Measurements from ENCODE around the gene CHRM5. TPM values are rescaled to one million over a fixed set of nuclear protein-coding genes. Genes with fewer than 3 reads are reported as not detected.

Gene CHRM5
- total RNA-seq, 1 donor from 2014 or later = not detected

DNA sequence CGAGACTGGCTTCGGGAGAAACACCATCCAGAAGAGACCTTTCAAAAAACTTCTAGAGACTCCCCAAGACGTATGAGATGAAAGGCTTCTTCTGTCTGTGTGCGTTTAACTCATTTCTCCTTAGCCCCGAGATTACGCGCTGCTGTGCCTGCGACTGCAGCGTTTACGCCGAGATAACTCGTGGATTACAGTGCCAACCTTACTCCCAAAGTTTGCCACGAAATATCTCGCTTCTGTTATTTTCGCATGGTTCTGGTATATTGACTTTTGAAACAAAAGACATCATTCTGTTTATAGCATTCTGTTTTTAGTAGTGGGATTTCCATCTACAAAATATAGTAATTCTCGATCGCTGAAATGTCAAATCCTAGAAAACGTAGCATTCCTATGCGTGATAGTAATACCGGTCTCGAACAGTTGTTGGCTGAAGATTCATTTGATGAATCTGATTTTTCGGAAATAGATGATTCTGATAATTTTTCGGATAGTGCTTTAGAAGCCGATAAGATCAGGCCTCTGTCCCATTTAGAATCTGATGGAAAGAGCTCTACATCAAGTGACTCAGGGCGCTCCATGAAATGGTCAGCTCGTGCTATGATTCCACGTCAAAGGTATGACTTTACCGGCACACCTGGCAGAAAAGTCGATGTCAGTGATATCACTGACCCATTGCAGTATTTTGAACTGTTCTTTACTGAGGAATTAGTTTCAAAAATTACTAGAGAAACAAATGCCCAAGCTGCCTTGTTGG lies 134.1 kb downstream of the CHRM5 start:
- DNase-seq = no peak

GRCh38 chr15:34106423-34106822 lies 138.1 kb downstream of the CHRM5 start:
- DNase-seq = no peak

GRCh38 chr15:34107315-34107714 lies 139.0 kb downstream of the CHRM5 start:
- DNase-seq = no peak

DNA sequence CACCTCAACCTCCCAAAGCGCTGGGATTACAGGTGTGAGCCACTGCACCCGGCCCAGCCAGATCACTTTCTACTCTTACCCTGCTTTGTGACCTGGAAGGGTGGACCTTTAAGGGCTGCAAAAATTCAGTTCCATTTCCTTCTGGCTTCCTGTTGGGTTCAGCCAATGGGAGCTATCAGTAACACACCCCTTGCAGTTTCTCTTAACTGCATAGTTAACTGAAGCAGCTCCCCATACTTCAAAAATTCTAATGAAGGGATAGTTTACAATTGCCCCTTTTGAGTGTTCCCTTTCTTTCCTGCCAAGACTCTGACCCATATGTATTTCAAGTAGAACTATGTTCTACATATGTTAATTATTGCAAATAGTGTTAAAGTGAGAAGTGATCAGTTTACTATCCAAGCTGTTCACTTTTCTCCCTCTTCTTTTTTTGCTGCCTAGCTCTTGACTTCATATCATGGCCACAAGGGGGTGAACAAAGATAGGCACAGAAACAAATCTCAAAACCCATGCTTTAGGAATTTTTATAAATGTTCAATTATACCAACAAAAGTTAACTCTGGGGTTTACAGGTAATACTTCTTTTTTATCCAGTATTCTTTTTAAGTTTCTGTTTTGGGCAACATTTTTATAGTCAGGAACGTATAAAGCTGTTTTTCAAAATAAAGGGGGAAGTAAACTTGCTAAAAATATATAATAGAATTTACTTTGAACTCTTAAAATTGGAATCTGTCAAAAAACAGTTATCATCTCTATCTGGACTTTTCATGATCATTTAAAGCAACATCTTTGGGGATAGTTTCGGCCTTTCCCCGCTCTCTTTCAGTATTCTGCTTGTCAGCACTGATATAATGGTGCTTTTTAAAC lies 141.7 kb downstream of the CHRM5 start:
- no peak for DNase-seq

GRCh38 chr15:34111488-34111887 lies 143.2 kb downstream of the CHRM5 start:
- DNase-seq = no peak

- no peak for DNase-seq
Observed at GRCh38 chr15:34114215-34114614, 145.9 kb downstream of the CHRM5 start.

DNA sequence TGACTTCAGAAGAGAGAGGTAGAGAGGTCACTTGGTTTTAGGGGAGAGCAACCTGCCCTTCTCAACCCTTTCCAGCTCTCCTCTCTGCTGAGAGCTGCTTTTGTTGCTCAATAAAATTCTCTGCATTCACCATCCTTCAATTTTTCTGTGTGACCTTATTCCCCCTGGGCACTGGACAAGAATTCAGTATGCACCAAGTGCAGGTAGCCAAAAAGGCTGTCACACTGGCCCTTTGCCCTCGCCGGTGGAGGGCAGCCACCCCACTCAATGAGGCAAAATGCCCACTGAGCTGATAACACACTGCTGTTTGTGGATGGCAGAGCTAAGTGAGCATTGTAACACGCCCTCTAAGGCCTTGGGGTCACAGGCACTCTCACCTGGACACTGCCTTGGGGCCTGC lies 146.4 kb downstream of the CHRM5 start:
- no peak for DNase-seq

DNA sequence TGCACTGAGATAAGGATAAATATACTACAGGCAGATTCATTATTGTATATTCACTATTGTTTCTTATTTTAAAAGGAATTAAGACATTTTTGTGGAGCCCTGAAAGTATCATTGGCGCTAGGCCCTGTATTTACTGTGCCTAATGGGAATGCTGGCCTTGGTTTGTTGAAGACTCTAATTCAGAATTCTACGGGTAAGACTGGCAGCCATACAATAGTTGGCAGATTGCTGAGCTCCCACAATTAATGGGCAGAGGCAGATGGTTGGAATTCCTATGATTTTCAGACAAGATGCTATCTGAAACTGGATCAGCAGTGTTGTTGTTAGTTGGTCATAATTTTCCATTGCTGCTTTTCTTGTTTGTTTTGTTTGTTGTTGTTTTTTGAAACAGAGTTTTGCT lies 148.3 kb downstream of the CHRM5 start:
- no peak for DNase-seq

Other genes with a start within 250 kb of the CHRM5 start
- gene AVEN, start 70.7 kb downstream of the CHRM5 start, total RNA-seq = 7.4 TPM
- gene EMC7, start 133.4 kb downstream of the CHRM5 start, total RNA-seq = 23.3 TPM
- 0.79 TPM for gene PGBD4, start 133.6 kb downstream of the CHRM5 start, total RNA-seq
- 71.0 TPM for gene KATNBL1, start 241.6 kb downstream of the CHRM5 start, total RNA-seq

Data from skin of body (tissue), 2 donors.